GM13977 (cell line): ENCODE measurements around the gene NSG1.
"Not testable (repeated sequence)": the region's sequence is repeated elsewhere in the genome, so short reads cannot be mapped to it uniquely, and the experiment has no call there.

ENCODE experiments used
- DNase-seq: peaks from one replicate; pipeline ENCODE4 v3.0.0; 2012; ENCODE audit warnings: low spot score
- CTCF ChIP-seq: IDR thresholded peaks from 2 replicates; pipeline ENCODE4 v1.5.1; 2012; ENCODE audit warnings: mild to moderate bottlenecking, control low read depth; ENCODE audit not compliant: insufficient read depth; ENCODE audit errors: extremely low read depth, missing control alignments
- in situ Hi-C: fragments of 300-500 bp; cut with MboI; formaldehyde crosslinking; loops from one replicate; pipeline ENCODE4 v1.12.0; 2022; ENCODE audit warnings: low sequenced_read_pairs, low pct_unique_long_range_greater_than_20kb, mixed read lengths, inconsistent platforms; ENCODE audit not compliant: unreplicated experiment

Gene NSG1

GRCh38 chr4:4344915-4345527 lies 41.9 kb upstream of the NSG1 start:
- in situ Hi-C loops: no loop called here
- DNase-seq: no peak
- TF ChIP-seq CTCF: no peak

- DNase-seq: no peak
- in situ Hi-C loops: no loop called here
- TF ChIP-seq CTCF: no peak
Measured at GRCh38 chr4:4347585-4347984, 39.3 kb upstream of the NSG1 start.

- in situ Hi-C loops: not testable (repeated sequence)
Measured at GRCh38 chr4:4348585-4348984, 38.3 kb upstream of the NSG1 start.

GRCh38 chr4:4349867-4350266 lies 37.0 kb upstream of the NSG1 start:
- no peak for DNase-seq
- no peak for TF ChIP-seq CTCF
- in situ Hi-C loops: no loop called here

More at GRCh38 chr4:4348585-4348984, 38.3 kb upstream of the NSG1 start:
- not testable (repeated sequence) for DNase-seq

- in situ Hi-C loops: no loop called here
- DNase-seq: no peak
- no peak for TF ChIP-seq CTCF
Measured at GRCh38 chr4:4350909-4351308, 36.0 kb upstream of the NSG1 start.

GRCh38 chr4:4355302-4355701 lies 31.6 kb upstream of the NSG1 start:
- in situ Hi-C loops: no loop called here
- no peak for TF ChIP-seq CTCF
- DNase-seq: no peak

- no peak for TF ChIP-seq CTCF
- no peak for DNase-seq
- in situ Hi-C loops: no loop called here
Measured at GRCh38 chr4:4356106-4357041, 30.5 kb upstream of the NSG1 start.
